Measurements from ENCODE around the gene TMEM225B.

TMEM225B gene

GRCh38 chr7:99615989-99616358, 17.9 kb downstream of the TMEM225B start:
- peak overlapping the region; percentile 81 for H2AFZ ChIP-seq (ENCODE audit: low read length)
- TF ChIP-seq EZH2 (IDR thresholded peaks at IDR 0.05; ENCODE audit: borderline replicate concordance, low read length) (no peak), CTCF (IDR thresholded peaks at IDR 0.05; ENCODE audit: low read length) (no peak)
- H3K79me2 ChIP-seq (ENCODE audit: insufficient read depth, low read length) = 0 out of 2 replicates have a peak, but pooled peaks cover 5% of the 10 kb centered on the region
- H3F3A ChIP-seq (ENCODE audit: insufficient read depth, low read length) = no peaks in the 10 kb centered on the region
- peak overlapping the region; percentile 90; the same call in 1 of the 2 replicates for H3K9ac ChIP-seq (ENCODE audit: low read length)
- H3K9me3 ChIP-seq (ENCODE audit: low read length) = no peaks in the 10 kb centered on the region
- 0 out of 2 replicates have a peak, but pooled peaks cover 3% of the 10 kb centered on the region for H3K27me3 ChIP-seq (ENCODE audit: insufficient read depth, low read length)
- peak overlapping the region; percentile 88 for H3K4me3 ChIP-seq (ENCODE audit: low read depth, low read length, poor library complexity, severe bottlenecking)
- peak overlapping the region; percentile 91 for H3K4me2 ChIP-seq (ENCODE audit: low read length)
- H3K4me1 ChIP-seq (ENCODE audit: insufficient read depth, low read length, severe bottlenecking) = peaks cover 17% of the 10 kb centered on the region
- peaks cover 29% of the 10 kb centered on the region for H3K36me3 ChIP-seq (ENCODE audit: insufficient read depth, low read length)
- no peaks in the 10 kb centered on the region for H3K9me2 ChIP-seq (ENCODE audit: low read depth, low read length)
- H3K27ac ChIP-seq (ENCODE audit: low read depth, low read length, poor library complexity, severe bottlenecking) = no peak overlapping the region
- H4K20me1 ChIP-seq (ENCODE audit: insufficient read depth, low read length) = no peaks in the 10 kb centered on the region

- H3K79me2 ChIP-seq (ENCODE audit: insufficient read depth, low read length) = 0 out of 2 replicates have a peak, but pooled peaks cover 5% of the 10 kb centered on the region
- no peaks in the 10 kb centered on the region for H3K9me3 ChIP-seq (ENCODE audit: low read length)
- peaks cover 35% of the 10 kb centered on the region for H3K36me3 ChIP-seq (ENCODE audit: insufficient read depth, low read length)
- peak within 1 kb of the TSS; percentile 88 for H3K4me3 ChIP-seq (ENCODE audit: low read depth, low read length, poor library complexity, severe bottlenecking)
- no peak within 1 kb of the TSS for H3K27ac ChIP-seq (ENCODE audit: low read depth, low read length, poor library complexity, severe bottlenecking)
- H3K27me3 ChIP-seq (ENCODE audit: insufficient read depth, low read length) = 0 out of 2 replicates have a peak, but pooled peaks cover 1% of the 10 kb centered on the region
- H4K20me1 ChIP-seq (ENCODE audit: insufficient read depth, low read length) = no peaks in the 10 kb centered on the region
- H3F3A ChIP-seq (ENCODE audit: insufficient read depth, low read length) = no peaks in the 10 kb centered on the region
- TF ChIP-seq EZH2 (IDR thresholded peaks at IDR 0.05; ENCODE audit: borderline replicate concordance, low read length) = no peak
- TF ChIP-seq CTCF (IDR thresholded peaks at IDR 0.05; ENCODE audit: low read length) = peak; percentile 79
- peak within 1 kb of the TSS; percentile 81 for H2AFZ ChIP-seq (ENCODE audit: low read length)
- peaks cover 17% of the 10 kb centered on the region for H3K4me1 ChIP-seq (ENCODE audit: insufficient read depth, low read length, severe bottlenecking)
- H3K9me2 ChIP-seq (ENCODE audit: low read depth, low read length) = no peaks in the 10 kb centered on the region
- H3K9ac ChIP-seq (ENCODE audit: low read length) = peak within 1 kb of the TSS; percentile 90
- H3K4me2 ChIP-seq (ENCODE audit: low read length) = peak within 1 kb of the TSS; percentile 91
Measured at GRCh38 chr7:99616359-99617191, 18.5 kb downstream of the TMEM225B start, which contains the start of gene ZSCAN25. TSS of gene ZSCAN25 (plus strand) at chr7:99616946. CDS start at chr7:99619607, 2,661 bp downstream.

- peak overlapping the region; percentile 88 for H3K4me3 ChIP-seq (ENCODE audit: low read depth, low read length, poor library complexity, severe bottlenecking)
- H2AFZ ChIP-seq (ENCODE audit: low read length) = no peak overlapping the region
- H3K9me2 ChIP-seq (ENCODE audit: low read depth, low read length) = no peaks in the 10 kb centered on the region
- H3K9ac ChIP-seq (ENCODE audit: low read length) = peak overlapping the region; percentile 90
- H3K4me1 ChIP-seq (ENCODE audit: insufficient read depth, low read length, severe bottlenecking) = peaks cover 17% of the 10 kb centered on the region
- no peak for TF ChIP-seq EZH2 (IDR thresholded peaks at IDR 0.05; ENCODE audit: borderline replicate concordance, low read length)
- no peak for TF ChIP-seq CTCF (IDR thresholded peaks at IDR 0.05; ENCODE audit: low read length)
- peaks cover 42% of the 10 kb centered on the region for H3K36me3 ChIP-seq (ENCODE audit: insufficient read depth, low read length)
- no peaks in the 10 kb centered on the region for H3K27me3 ChIP-seq (ENCODE audit: insufficient read depth, low read length)
- H4K20me1 ChIP-seq (ENCODE audit: insufficient read depth, low read length) = no peaks in the 10 kb centered on the region
- peak overlapping the region; percentile 91 for H3K4me2 ChIP-seq (ENCODE audit: low read length)
- no peaks in the 10 kb centered on the region for H3F3A ChIP-seq (ENCODE audit: insufficient read depth, low read length)
- no peak overlapping the region for H3K27ac ChIP-seq (ENCODE audit: low read depth, low read length, poor library complexity, severe bottlenecking)
- 0 out of 2 replicates have a peak, but pooled peaks cover 5% of the 10 kb centered on the region for H3K79me2 ChIP-seq (ENCODE audit: insufficient read depth, low read length)
- no peaks in the 10 kb centered on the region for H3K9me3 ChIP-seq (ENCODE audit: low read length)
Measured at GRCh38 chr7:99617192-99617781, 19.2 kb downstream of the TMEM225B start.

All from OCI-LY1 (cell line).